Measurements from ENCODE around the gene SLC6A3.

- no peak for TF ChIP-seq POLR2A (IDR thresholded peaks at IDR 0.05; ENCODE audit: low read length)
- TF ChIP-seq GATA1 (IDR thresholded peaks at IDR 0.05; ENCODE audit: low read depth, low read length), result no peak
Measured at GRCh38 chr5:1466631-1467265, 21.5 kb upstream of the SLC6A3 start.
